ENCODE data around the gene ACTL6B. TPM values are rescaled to one million over a fixed set of nuclear protein-coding genes. Genes with fewer than 3 reads are reported as not detected.
A peak's percentile ranks its signal among the peaks of the same experiment; 100 is the strongest.

ACTL6B gene
- total RNA-seq, 2 donors from 2014 or later, result 2.4 TPM; not detected in 1

GRCh38 chr7:100626530-100627237, 29.6 kb downstream of the ACTL6B start:
- H3K9me3 ChIP-seq, result no peaks in the 10 kb centered on the region
- 5% methylated on average over 23 of the region's 37 CpGs for WGBS
- no peaks in the 10 kb centered on the region for H3K36me3 ChIP-seq
- intact Hi-C loops (cut with DNase I), result no loop called here
- peak overlapping the region in 1 of 2 donors; percentile 11 for H3K27ac ChIP-seq
- peak overlapping the region; percentile 18 to 19 for H3K4me3 ChIP-seq
- H3K4me1 ChIP-seq (replicated peaks), result no peaks in the 10 kb centered on the region
- DNase-seq (ENCODE audit: low spot score), result peak; percentile 73
- H3K27me3 ChIP-seq (replicated peaks; ENCODE audit: insufficient read depth), result no peaks in the 10 kb centered on the region
- no peak for TF ChIP-seq POLR2A (IDR thresholded peaks at IDR 0.05)
- TF ChIP-seq CTCF (IDR thresholded peaks at IDR 0.05), result no peak
- TF ChIP-seq POLR2AphosphoS5 (IDR thresholded peaks at IDR 0.05), result no peak

GRCh38 chr7:100626055-100626454, 30.2 kb downstream of the ACTL6B start:
- peak overlapping the region; percentile 18 to 19 for H3K4me3 ChIP-seq
- no peak for TF ChIP-seq CTCF (IDR thresholded peaks at IDR 0.05)
- no peak for TF ChIP-seq POLR2AphosphoS5 (IDR thresholded peaks at IDR 0.05)
- TF ChIP-seq POLR2A (IDR thresholded peaks at IDR 0.05), result no peak
- no peak overlapping the region for H3K27ac ChIP-seq
- no peaks in the 10 kb centered on the region for H3K27me3 ChIP-seq (replicated peaks; ENCODE audit: insufficient read depth)
- DNase-seq (ENCODE audit: low spot score), result no peak
- no peaks in the 10 kb centered on the region for H3K4me1 ChIP-seq (replicated peaks)
- H3K9me3 ChIP-seq, result no peaks in the 10 kb centered on the region
- intact Hi-C loops (cut with DNase I), result no loop called here
- WGBS, result 11% methylated on average over 3 of the region's 3 CpGs
- H3K36me3 ChIP-seq, result no peaks in the 10 kb centered on the region

GRCh38 chr7:100623951-100624824, 32.1 kb downstream of the ACTL6B start:
- H3K9me3 ChIP-seq, result no peaks in the 10 kb centered on the region
- DNase-seq (ENCODE audit: low spot score), result no peak
- H3K27ac ChIP-seq, result no peak overlapping the region
- intact Hi-C loops (cut with DNase I), result no loop called here
- H3K27me3 ChIP-seq (replicated peaks; ENCODE audit: insufficient read depth), result no peaks in the 10 kb centered on the region
- H3K36me3 ChIP-seq, result no peaks in the 10 kb centered on the region
- H3K4me1 ChIP-seq (replicated peaks), result no peaks in the 10 kb centered on the region
- TF ChIP-seq POLR2A (IDR thresholded peaks at IDR 0.05) (no peak), POLR2AphosphoS5 (IDR thresholded peaks at IDR 0.05) (no peak), CTCF (IDR thresholded peaks at IDR 0.05) (no peak)
- WGBS, result 89% methylated on average over 15 of the region's 15 CpGs
- H3K4me3 ChIP-seq, result no peak overlapping the region

- Histone ChIP-seq H3K36me3 (no peaks in the 10 kb centered on the region), H3K27me3 (replicated peaks; ENCODE audit: insufficient read depth) (no peaks in the 10 kb centered on the region), H3K27ac (no peak overlapping the region), H3K4me1 (replicated peaks) (no peaks in the 10 kb centered on the region), H3K4me3 (no peak overlapping the region), H3K9me3 (no peaks in the 10 kb centered on the region)
- intact Hi-C loops (cut with DNase I), result no loop called here
- WGBS, result 81% methylated on average over 8 of the region's 8 CpGs
- DNase-seq (ENCODE audit: low spot score), result no peak
- no peak for TF ChIP-seq CTCF (IDR thresholded peaks at IDR 0.05)
- no peak for TF ChIP-seq POLR2AphosphoS5 (IDR thresholded peaks at IDR 0.05)
- no peak for TF ChIP-seq POLR2A (IDR thresholded peaks at IDR 0.05)
Observed at GRCh38 chr7:100621554-100621953, 34.7 kb downstream of the ACTL6B start.
